Spleen (tissue), 11 donors: ENCODE results near the gene TRIM63. TPM values are rescaled to one million over a fixed set of nuclear protein-coding genes. Genes with fewer than 3 reads are reported as not detected.

ENCODE experiments used
- DNase-seq: peaks from one replicate; pipeline ENCODE4 v3.0.0-alpha.2; 2020
- H3K27ac ChIP-seq, 8 donors: fragments of 200-600 bp; sonication (generic) in 7 of 8; 1 replicate in 4 of 8; 2 replicates in 4 of 8; pipeline versions ENCODE4 v1.5.0 to v1.8.0; 2016 to 2021; ENCODE audit warnings: inconsistent platforms in 4 of 8, mild to moderate bottlenecking in 4 of 8, moderate library complexity in 1 of 8
- H3K27me3 ChIP-seq, 7 donors: fragments of 200-600 bp; sonication (generic) in 6 of 7; replicated peaks in 1 of 7; 1 replicate in 4 of 7; 2 replicates in 3 of 7; pipeline versions ENCODE4 v1.5.0 to v1.8.0; 2016 to 2021; ENCODE audit warnings: inconsistent platforms in 3 of 7, mild to moderate bottlenecking in 1 of 7
- H3K36me3 ChIP-seq, 6 donors: fragments of 200-600 bp; sonication (generic) in 5 of 6; 1 replicate in 4 of 6; 2 replicates in 2 of 6; pipeline versions ENCODE4 v1.5.0 to v1.8.0; 2016 to 2021; ENCODE audit warnings: inconsistent platforms in 2 of 6
- H3K4me1 ChIP-seq, 6 donors: fragments of 200-600 bp; sonication (generic) in 5 of 6; 1 replicate in 3 of 6; 2 replicates in 3 of 6; pipeline versions ENCODE4 v1.5.0 to v1.8.0; 2016 to 2021; ENCODE audit warnings: inconsistent platforms in 3 of 6
- H3K4me3 ChIP-seq, 8 donors: fragments of 200-600 bp; sonication (generic) in 7 of 8; 1 replicate in 4 of 8; 2 replicates in 4 of 8; pipeline versions ENCODE4 v1.5.0 to v1.8.0; 2016 to 2021; ENCODE audit warnings: inconsistent platforms in 4 of 8, mild to moderate bottlenecking in 4 of 8, moderate library complexity in 2 of 8
- H3K9me3 ChIP-seq, 8 donors: fragments of 200-600 bp; sonication (generic) in 7 of 8; 1 replicate in 4 of 8; 2 replicates in 4 of 8; pipeline versions ENCODE4 v1.5.0 to v1.8.0; 2016 to 2021; ENCODE audit warnings: inconsistent platforms in 4 of 8
- POLR2A ChIP-seq, 3 donors: fragments of 450-650 bp; IDR thresholded peaks; one replicate each; pipeline ENCODE4 v1.5.1; 2017; ENCODE audit warnings: antibody characterized with exemption in 3 of 3, mild to moderate bottlenecking in 1 of 3
- POLR2AphosphoS5 ChIP-seq, 3 donors: sonication (generic); formaldehyde crosslinking; IDR thresholded peaks; one replicate each; pipeline ENCODE4 v1.5.1; 2017; ENCODE audit warnings: antibody characterized with exemption in 3 of 3
- WGBS, 5 donors: extraction: QIAGEN DNeasy Blood & Tissue Kit in 3 of 5; methylation state at CpG; one replicate each; pipeline versions ENCODE4 v1.1.5 to v1.1.7; 2013 to 2018; 5-methylcytosine and 5-hydroxymethylcytosine counted together
- intact Hi-C: fragments of 100-400 bp; cut with DNase I; formaldehyde crosslinking; loops from one replicate; pipeline ENCODE4 v1.15.0; 2023; ENCODE audit warnings: low total_unique reads
- polyA plus RNA-seq, 3 donors: library from polyadenylated mRNA; stranded (reverse); fragments of 200-250 nt; gene quantifications; one replicate each; pipeline ENCODE4 v1.2.1, GENCODE V29; 2013
- total RNA-seq, 7 donors: library from RNA; depleted of rRNA in 3 of 7; stranded (reverse); fragments of >200 nt in 3 of 7; fragmentation: NEBNext Ultra II Directional in 4 of 7; extraction: Animal tissue kit (Norgen Biotek cat#: 25700) in 4 of 7; gene quantifications; one replicate each; pipeline versions ENCODE4 v1.1.0 to v1.2.1, GENCODE V29; 2016 to 2021
- TF ChIP-seq, protein P1 (sequence below), 11 experiments: fragments of 200-600 bp in 7 of 11; fragments of 450-650 bp in 4 of 11; sonication (generic) in 4 of 11; IDR thresholded peaks in 8 of 11; conservative IDR thresholded peaks in 3 of 11; 1 replicate in 7 of 11; 2 replicates in 4 of 11; pipeline versions ENCODE4 v1.4.0 to v1.8.0; 2016 to 2021; ENCODE audit warnings: antibody characterized with exemption in 11 of 11, inconsistent platforms in 4 of 11, mild to moderate bottlenecking in 1 of 11
- donor health status: healthy with polysubstance abuse.
- donor health status: DM: no; HTN: no; CAD: no; lungs with moderate emphysema.
- donor health status: DM: no; HTN: no; CAD: no.
- donor health status: Bipolar disorder and iron deficiency.
- donor health status: healthy.
- donor health status: DM: no; HTN: no; CAD: no.
- donor health status: DM: yes; HTN: yes; CAD: no.

Gene TRIM63
- total and polyA plus RNA-seq, 10 donors: 0.13 to 0.61 (median 0.30) TPM; not detected in 5

DNA sequence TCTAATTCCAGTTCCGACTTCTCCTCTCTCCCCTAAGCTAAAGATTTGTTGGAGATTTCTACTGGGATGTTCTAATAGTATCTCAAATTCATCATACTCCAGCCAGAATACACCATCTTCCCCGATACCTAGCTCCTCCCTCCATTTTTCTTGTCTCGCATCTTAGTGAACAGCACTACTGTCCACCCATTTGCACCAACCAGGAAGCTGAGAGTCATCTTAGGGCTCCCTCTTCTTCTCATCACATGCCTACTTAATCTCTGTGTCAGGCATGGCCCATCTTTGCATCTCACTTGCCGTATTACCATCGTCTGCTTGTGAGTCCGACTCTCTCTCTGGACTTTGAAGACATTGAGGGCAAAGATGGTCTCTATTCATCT lies 3.5 kb upstream of the TRIM63 start:
- Histone ChIP-seq H3K9me3 (no peaks in the 10 kb centered on the region), H3K27me3 (peaks cover 0 to 52% (median 0%) of the 10 kb centered on the region in 7 donors)

DNA sequence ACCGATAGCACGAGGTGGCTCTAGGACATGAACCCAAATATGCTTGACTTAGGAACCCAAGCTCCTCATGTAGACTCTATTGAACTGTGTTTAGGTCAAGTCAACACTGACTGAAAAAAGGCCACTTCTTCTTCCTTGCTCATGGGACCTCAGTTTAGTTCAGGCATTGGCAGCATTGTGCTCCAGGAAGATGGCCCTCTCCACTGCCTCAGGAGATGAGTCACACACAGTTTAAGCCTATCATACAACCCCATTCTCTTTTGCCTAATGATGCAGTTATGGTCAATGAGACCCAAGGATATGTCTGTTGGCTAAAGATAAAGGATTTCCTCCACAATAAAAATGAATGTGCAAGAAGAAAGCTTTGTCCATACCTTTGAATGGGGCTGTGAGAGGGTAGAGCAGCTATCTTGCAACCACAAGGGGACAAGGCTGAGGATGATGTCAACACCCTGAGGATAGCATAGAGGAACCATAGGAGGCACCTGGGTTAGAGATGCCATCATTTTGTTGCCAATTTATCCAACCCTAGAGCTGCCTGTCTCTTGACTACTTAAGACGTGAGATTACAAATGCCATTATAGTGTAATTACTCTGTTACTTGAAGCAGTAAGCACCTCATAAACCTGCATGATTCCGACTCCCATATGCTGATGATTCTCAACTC lies 3.0 kb upstream of the TRIM63 start:
- no peaks in the 10 kb centered on the region for H3K9me3 ChIP-seq
- no peak for TF ChIP-seq POLR2AphosphoS5 (IDR thresholded peaks at IDR 0.05)
- no peak for TF ChIP-seq POLR2A (IDR thresholded peaks at IDR 0.05)
- TF ChIP-seq, protein P1, sequence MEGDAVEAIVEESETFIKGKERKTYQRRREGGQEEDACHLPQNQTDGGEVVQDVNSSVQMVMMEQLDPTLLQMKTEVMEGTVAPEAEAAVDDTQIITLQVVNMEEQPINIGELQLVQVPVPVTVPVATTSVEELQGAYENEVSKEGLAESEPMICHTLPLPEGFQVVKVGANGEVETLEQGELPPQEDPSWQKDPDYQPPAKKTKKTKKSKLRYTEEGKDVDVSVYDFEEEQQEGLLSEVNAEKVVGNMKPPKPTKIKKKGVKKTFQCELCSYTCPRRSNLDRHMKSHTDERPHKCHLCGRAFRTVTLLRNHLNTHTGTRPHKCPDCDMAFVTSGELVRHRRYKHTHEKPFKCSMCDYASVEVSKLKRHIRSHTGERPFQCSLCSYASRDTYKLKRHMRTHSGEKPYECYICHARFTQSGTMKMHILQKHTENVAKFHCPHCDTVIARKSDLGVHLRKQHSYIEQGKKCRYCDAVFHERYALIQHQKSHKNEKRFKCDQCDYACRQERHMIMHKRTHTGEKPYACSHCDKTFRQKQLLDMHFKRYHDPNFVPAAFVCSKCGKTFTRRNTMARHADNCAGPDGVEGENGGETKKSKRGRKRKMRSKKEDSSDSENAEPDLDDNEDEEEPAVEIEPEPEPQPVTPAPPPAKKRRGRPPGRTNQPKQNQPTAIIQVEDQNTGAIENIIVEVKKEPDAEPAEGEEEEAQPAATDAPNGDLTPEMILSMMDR (IDR thresholded peaks at IDR 0.05 in 8 of 11, conservative IDR thresholded peaks at IDR 0.05 in 3 of 11): no peak
- H3K4me1 ChIP-seq: no peaks in the 10 kb centered on the region
- peaks cover 0 to 47% (median 0%) of the 10 kb centered on the region in 7 donors for H3K27me3 ChIP-seq
- H3K27ac ChIP-seq: no peak overlapping the region
- intact Hi-C loops: no loop called here
- no peaks in the 10 kb centered on the region for H3K36me3 ChIP-seq
- DNase-seq: no peak
- H3K4me3 ChIP-seq: no peak overlapping the region
- 88 to 95% (median 90%) methylated on average over 4 of the region's 4 CpGs for WGBS, 5 donors

More for the DNA sequence above, 3.5 kb upstream of the TRIM63 start:
- Histone ChIP-seq H3K4me1 (no peaks in the 10 kb centered on the region), H3K27ac (no peak overlapping the region), H3K36me3 (no peaks in the 10 kb centered on the region), H3K4me3 (no peak overlapping the region)
- intact Hi-C loops: no loop called here
- DNase-seq: no peak
- TF ChIP-seq, protein P1 (IDR thresholded peaks at IDR 0.05 in 8 of 11, conservative IDR thresholded peaks at IDR 0.05 in 3 of 11): no peak
- TF ChIP-seq POLR2AphosphoS5 (IDR thresholded peaks at IDR 0.05): no peak
- TF ChIP-seq POLR2A (IDR thresholded peaks at IDR 0.05): no peak
- 90 to 95% (median 93%) methylated on average over 6 of the region's 6 CpGs for WGBS, 5 donors

DNA sequence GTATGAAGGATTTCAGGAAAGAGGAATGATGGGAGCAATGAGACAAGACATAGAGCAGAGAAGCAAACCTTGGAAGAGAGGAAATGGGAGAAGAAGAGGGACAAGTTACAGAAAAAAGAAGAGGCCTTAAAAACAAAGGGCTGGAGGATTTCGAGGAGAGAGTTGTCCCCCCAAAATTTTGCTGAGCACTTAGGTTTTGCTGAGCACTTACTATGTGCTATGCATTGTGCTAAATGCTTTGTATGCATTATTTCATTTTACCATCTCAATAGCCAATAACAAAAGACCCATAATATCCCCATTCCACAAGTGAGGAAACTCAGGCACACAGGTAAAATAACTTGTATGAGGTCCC lies 2.5 kb upstream of the TRIM63 start:
- 63 to 91% (median 74%) methylated on average over 1 of the region's 1 CpG for WGBS, 5 donors
- intact Hi-C loops: no loop called here
- H3K9me3 ChIP-seq: no peaks in the 10 kb centered on the region

DNA sequence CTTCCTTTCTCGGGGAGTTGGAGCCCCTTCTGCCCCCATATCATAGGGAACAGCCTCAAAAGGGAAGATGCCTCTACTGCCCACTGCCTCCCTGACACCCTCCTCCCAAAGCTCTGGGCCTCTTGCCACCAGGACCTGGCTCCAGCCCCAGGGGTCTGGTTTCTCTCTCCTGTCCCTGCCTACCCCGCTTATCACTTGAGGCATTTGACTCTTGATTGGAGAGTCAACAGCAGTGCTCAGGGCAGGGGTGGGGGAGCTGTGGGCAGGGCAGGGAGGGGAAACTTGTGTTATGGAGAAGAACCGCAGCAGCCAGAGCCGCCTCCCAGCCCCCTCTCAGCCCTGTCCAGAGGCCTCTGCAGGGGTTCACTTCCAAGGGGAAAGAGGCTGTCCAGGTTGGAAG lies 573 bp downstream of the TRIM63 start:
- 69 to 81% (median 76%) methylated on average over 4 of the region's 4 CpGs for WGBS, 5 donors
- Histone ChIP-seq H3K4me1 (no peaks in the 10 kb centered on the region), H3K4me3 (no peak overlapping the region), H3K36me3 (no peaks in the 10 kb centered on the region), H3K27me3 (peaks cover 0 to 21% (median 0%) of the 10 kb centered on the region in 7 donors), H3K9me3 (no peaks in the 10 kb centered on the region), H3K27ac (no peak overlapping the region)
- intact Hi-C loops: no loop called here
- no peak for DNase-seq
- TF ChIP-seq, protein P1 (IDR thresholded peaks at IDR 0.05 in 8 of 11, conservative IDR thresholded peaks at IDR 0.05 in 3 of 11): no peak
- TF ChIP-seq POLR2A (IDR thresholded peaks at IDR 0.05): no peak
- no peak for TF ChIP-seq POLR2AphosphoS5 (IDR thresholded peaks at IDR 0.05)

More for the DNA sequence above, 2.5 kb upstream of the TRIM63 start:
- H3K27ac ChIP-seq: no peak overlapping the region
- H3K4me1 ChIP-seq: no peaks in the 10 kb centered on the region
- H3K4me3 ChIP-seq: no peak overlapping the region
- DNase-seq: no peak
- TF ChIP-seq, protein P1 (IDR thresholded peaks at IDR 0.05 in 8 of 11, conservative IDR thresholded peaks at IDR 0.05 in 3 of 11): no peak
- TF ChIP-seq POLR2AphosphoS5 (IDR thresholded peaks at IDR 0.05) (no peak), POLR2A (IDR thresholded peaks at IDR 0.05) (no peak)
- no peaks in the 10 kb centered on the region for H3K36me3 ChIP-seq
- peaks cover 0 to 42% (median 0%) of the 10 kb centered on the region in 7 donors for H3K27me3 ChIP-seq
